GM19455 (cell line): ENCODE data around the gene MTHFD2L.
A peak's percentile ranks its signal among the peaks of the same experiment; 100 is the strongest.

Source experiments
- ATAC-seq: cut with Tn5 transposase; IDR thresholded peaks from one replicate; pipeline ENCODE4 v1.9.1; 2021; ENCODE audit not compliant: unreplicated experiment

The MTHFD2L gene

DNA sequence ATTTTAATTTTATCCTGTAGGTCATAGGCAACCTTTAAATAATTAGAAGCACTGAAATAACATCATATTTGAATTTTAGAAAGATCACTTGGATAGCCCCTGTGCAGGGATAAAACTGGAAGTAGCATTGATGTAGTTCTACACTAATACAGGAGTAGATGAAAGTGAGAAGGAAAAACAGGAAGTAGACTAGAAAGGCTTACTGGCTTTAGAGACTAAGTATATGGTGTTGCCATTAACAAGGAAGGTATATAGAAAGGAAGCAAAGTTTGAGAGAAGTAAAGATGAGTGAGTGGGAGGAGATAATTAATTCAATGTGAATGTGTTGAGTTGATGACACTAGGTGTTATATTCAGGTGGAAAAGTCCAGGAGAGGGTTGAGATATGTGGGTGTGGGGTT is 77.2 kb downstream of the MTHFD2L start:
- ATAC-seq, result peak; percentile 80

DNA sequence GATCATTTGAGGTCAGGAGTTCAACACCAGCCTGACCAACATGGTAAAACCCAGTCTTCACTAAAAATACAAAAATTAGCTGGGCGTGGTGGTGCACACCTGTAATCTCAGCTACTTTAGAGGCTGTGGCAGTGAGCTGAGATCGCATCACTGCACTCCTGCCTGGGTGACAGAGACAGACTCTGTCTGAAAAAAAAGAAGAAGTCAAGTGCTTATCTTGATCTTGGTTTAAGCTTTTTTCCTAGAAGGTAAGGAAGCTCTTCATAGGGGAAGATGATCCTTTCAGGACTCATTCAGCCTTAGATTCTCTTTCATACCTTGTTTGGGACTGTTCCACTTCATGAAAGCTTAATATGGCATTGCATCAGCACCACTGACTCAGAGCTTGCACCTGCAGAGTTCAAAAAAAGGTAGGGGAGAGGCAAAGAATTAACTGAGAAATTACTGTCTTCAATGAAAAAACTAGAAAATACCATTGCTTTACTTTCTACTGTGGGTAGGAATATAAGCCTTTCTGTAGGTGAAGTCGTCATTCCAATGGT is 79.6 kb downstream of the MTHFD2L start:
- no peak for ATAC-seq

DNA sequence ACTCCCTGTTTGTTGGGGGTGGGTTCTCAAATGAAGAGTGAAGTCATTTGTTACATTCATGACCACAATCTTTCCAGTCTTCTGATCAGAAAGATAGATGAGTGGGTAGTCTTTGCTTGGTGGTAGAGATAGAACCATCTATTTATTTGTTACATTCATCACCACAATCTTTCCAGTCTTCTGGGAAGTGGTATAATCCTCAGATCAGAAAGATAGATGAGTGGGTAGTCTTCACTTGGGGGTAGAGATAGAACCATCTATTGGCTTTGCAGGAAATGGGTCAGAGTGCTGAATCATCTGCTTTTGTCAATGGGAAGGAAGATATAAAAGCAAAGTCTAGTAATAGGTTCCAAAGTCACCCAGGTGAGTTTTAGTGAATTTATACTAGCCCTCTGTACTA is 86.1 kb downstream of the MTHFD2L start:
- ATAC-seq, result no peak

DNA sequence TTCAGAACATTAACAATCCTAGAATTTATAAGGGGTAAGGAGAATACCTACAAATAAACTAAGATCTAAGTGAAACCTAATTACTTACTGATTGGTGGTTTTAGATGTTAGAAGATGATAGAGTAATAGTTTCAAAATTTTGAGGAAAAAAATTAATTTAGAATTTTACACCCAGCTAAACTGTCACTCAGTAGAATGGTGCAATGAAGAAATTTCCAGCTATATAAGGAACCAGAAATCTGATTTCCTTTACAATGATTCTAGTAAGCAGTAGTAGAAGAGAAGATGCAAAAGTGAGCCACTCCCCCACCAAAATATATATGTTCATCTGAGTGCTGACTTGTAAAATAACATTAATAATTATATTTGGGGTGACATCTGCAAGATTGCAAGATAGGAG is 95.0 kb downstream of the MTHFD2L start:
- ATAC-seq, result no peak

DNA sequence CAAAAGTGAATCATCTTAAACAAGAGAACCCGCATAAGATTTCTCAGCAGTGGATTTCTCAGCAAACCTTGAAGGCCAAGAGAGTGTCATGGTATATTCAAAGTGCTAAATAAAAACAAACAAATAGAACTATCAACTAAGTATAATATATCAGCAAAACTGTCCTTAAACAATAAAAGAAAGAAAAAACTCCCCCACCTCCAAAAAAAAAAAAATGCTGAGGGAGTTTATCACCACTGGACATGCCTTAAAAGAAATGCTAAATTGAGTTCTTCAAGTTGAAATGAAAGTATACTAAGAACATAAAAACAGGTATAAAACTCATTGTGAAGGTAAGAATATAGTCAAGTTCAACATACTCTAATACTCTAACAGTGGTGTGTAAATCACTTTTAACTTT is 96.5 kb downstream of the MTHFD2L start:
- no peak for ATAC-seq

DNA sequence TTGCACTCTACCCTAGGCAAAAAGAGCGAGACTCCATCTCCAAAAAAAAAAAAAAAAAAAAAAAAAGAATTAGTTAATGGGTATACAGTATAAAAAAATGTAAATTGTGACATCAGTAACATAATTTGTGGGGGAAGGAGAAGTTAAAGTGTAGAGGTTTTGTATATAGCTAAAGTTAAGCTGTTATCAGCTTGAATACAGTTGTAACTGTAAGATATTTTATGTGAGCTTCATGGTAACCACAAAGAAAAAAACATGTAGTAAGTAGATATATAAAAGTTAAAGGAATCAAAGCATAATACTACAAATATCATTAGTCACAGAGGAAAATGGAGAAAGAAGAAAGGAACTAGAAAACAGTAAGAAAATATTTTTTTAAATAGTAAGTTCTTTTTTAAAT is 97.2 kb downstream of the MTHFD2L start:
- no peak for ATAC-seq

DNA sequence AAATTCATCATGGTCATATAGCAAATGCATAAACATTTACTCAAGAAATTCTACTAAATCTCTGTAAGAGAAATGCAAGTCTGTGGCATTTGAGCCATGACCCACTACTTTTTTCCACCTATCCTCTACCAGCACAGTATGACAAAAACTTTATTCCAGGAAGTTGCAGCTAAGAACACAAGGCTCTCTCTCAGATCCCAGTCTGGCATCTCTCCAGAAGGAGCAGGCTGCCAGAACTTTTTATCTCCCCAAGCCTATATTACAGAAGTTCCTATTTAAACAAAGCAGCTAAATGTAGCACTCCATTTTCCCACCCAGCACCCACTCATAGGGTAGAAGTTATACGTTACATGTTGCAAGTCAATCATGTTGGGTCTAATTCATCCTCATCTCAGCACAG is 101.0 kb downstream of the MTHFD2L start:
- no peak for ATAC-seq

DNA sequence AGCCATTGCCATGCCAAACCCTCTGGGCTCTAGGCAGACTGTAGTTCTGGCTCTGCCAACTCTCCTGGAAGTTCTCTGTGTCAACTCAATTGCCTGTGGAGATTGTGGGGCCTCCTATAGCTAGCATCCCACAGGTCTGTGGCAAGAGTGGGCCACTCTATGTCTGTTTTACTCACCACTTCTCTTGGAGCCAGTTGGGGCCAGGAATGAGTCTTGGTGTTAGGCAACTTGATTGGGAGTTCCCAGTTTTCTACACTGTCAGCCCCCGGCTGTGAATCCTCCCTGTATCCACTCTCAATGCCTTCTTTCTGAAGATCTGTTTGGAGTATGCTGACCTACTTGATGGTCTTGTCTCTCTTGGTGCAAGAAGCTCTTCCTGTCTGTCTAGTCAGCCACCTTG is 102.1 kb downstream of the MTHFD2L start:
- no peak for ATAC-seq

DNA sequence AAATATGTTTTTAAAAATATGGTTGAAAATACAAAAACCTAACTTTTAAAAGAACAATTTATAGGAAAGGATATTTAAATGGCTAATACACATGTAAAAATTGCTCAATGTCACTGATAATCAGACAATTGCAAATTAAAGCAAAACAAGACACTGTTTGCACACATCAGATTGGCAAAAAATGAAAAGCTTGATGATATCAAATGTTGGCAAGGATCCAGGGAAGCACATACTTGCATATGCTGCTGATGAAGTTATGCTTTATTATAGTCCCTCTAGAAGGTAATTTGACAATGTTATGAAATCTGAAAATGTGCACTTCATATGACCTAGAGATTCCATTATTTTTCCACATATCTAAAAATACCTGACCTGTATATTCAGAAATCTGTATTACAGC is 104.6 kb downstream of the MTHFD2L start:
- no peak for ATAC-seq

DNA sequence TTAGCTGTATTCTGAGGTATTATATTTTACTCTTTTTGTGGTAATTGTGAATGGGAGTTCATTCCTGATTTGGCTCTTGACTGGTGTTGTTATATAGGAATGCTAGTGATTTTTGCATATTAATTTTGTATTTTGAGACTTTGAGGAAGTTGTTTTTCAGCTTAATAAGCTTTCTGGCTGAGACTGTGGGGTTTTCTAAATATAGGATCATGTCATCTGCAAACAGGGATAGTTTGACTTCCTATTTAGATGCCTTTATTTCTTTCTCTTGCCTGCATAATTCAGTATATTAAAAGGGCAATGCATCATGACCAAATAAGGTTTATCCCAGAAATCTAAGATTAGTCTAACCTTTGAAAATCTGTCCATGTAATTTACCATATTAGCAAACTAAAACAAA is 105.6 kb downstream of the MTHFD2L start:
- ATAC-seq, result no peak

DNA sequence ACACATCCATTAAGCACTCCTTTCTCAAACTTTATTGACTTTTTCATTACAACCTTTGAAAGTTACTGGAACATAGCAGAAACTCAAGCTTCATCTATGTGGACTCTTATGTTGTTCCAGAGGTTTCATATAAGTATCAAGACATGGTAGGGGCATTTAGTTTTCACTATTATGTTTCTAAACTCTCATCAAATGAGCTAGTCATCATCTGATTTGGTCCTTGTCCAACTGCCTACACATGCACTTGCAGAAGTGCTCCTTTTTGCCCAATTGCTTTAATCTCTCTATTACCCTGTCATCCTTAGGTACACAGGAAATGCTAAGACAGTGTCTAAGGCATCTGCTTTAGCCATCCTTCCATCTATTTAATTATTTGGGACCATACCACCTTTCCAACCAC is 108.2 kb downstream of the MTHFD2L start:
- ATAC-seq, result no peak

DNA sequence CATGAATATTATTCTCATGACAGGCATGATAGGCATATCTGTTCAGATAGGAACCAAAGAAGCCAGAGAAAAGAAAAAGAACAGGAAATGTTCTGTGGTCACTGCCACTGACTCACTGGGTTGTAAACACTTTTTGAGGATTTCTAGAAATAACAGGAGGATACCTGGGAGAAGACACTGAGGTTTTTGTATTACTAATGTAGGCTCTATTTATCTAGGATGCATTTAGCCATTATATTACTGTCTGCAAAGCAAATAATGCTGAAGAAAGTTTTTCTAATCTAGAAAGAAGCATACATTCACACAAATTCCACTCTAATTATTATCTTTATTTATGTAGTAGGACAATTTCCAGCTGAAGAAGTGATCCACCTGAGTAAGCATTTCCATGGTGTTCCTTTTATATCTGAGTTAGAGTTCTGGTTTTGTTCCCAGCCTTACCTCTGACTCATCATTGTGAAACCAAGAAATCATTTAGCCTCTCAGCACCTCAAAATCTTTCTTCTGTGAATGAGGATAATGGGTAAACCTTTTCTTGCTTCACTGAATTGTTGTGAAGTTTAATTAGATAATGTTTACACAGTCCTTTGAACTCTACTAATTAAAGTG is 110.2 kb downstream of the MTHFD2L start:
- no peak for ATAC-seq

DNA sequence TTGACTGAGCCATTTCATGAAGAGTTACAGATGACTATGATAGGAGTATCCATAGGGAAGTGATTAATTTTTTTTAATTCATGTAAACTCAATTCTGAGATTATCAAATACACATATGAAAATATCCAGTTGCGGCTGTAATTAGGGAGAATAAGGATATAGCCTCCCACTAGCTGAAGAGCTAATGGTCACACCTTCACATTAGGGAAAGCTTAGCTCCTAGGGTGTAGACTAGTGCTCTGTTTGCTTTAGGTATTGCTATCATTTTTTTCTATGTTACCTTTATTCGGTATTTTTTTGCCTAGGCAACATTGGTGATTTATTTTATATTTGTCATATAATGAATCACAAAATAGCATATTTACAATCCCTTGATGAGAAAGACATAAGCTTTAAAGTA is 110.7 kb downstream of the MTHFD2L start:
- ATAC-seq, result no peak

DNA sequence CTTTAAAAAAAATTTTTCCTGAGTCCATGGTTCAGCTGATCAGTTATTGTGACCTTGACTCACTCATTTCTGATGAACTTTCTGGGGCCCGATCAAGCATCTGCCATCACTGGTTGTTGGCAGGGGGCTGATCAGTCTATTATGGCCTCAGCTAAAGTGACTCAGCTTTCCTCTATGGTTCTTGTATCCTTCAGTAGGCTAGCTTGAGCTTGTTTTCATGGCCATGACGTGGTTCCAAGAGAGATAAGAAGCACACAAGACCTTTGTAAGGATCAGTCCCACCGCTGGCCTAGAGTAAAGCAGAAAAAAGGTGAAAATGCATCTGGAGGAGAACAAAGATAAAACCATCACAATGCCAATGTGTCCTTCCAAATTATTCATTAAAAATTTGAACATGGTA is 120.6 kb downstream of the MTHFD2L start:
- ATAC-seq, result no peak

DNA sequence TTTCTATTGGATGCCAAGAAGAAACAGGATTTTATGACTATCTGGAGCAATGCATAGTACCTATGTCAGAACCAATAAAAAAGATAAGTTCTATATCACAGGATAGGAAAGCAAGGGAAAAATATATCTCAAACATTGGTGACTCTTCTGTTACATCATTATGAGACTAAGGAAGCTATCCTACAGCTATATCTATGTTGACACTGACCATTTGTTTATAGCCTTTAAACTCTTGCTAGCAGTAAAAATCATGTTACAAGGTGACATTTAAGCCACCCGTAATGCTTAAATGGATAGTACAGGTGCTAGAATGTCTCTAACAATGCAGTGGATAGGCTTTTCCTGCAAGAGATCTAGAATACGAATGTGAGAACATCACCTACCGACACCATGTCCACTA is 121.8 kb downstream of the MTHFD2L start:
- no peak for ATAC-seq

DNA sequence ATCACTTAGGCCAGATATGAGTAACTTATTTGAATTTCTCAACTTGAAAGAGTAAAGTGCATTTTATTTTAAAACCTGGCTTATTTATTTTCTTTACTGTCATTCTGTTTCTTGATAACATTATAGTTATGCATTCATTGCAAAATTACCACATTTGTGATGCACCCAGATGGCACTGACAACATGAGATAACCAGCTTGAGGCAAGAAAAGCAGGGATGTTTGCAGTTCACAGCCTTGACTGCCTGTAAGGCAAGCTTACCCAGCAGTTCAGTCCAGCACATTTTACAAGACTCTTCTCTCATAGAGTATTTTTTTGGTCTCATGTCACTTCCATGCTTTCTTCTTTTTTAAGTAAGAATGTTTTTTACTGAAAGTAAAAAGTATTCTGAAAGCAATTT is 125.0 kb downstream of the MTHFD2L start:
- ATAC-seq, result no peak

DNA sequence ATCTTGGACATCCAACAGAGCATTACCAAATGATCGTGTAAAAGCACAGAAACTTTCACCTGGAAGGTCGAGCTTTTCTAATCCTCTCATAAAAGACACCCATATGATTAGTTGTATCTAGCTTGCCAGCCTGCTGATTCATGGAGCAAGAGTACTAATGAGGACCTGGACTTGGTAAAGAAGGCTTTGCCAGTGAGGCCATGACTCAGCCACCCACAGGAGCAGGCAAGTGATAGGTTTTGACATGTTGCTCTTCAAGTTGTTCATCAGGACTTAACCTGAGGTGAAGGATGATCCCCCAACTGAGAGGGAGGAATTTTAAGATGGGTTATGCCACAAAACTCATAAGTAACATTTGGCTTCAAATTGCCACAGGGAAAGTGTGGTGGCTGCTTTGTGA is 125.7 kb downstream of the MTHFD2L start:
- no peak for ATAC-seq

DNA sequence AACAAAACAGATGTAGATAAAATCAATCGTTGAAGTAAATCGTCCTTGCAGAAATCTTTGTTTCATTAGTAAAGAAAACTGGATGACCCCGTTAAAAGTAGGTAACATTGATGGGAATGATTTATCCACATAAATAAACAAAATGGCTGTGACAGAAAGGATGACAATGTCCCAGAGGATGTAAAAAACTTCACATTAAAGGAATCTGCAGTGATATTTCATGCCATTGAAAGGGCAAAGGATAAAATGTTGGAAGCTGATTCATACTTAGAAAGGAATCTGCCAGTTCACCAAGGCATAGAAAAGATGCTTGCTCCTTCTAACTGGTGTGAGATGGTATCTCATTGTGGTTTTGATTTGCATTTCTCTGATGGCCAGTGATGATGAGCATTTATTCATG is 126.1 kb downstream of the MTHFD2L start:
- ATAC-seq, result no peak

DNA sequence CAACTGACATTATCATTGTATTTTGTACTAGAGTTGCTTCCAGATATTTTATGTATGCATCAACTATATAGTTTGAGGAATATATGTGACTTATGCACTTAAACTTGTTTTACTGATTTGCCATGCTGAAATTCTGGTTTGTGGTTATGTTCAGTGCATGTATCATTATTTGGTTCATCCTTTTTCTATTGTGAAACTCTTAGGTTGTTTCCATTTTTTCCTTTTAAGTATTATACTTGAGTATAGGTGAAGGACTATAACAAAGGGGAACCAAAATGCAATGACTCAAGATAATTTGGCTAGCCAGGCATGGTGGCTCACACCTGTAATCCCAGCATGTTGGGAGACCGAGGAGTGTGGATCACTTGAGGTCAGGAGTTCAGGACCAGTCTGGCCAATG is 129.2 kb downstream of the MTHFD2L start:
- ATAC-seq, result no peak

DNA sequence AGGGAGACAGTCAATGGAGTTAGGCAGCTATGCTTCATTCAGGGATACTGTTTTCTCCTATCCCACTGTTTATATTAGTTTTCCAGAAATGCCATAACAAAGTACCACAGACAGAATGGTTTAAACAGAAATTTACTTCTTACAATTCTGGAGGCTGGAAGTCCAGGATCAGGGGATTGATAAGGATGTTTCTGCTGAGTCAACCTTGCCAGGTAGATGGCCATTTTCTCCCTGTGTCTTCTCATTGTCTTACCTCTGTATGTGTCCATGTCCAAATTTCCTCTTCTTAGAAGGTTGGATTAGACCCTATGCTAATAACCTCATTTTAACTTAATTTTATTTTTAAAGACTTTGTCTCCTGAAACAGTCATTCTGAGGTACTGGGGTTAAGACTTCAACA is 129.9 kb downstream of the MTHFD2L start:
- ATAC-seq, result no peak

DNA sequence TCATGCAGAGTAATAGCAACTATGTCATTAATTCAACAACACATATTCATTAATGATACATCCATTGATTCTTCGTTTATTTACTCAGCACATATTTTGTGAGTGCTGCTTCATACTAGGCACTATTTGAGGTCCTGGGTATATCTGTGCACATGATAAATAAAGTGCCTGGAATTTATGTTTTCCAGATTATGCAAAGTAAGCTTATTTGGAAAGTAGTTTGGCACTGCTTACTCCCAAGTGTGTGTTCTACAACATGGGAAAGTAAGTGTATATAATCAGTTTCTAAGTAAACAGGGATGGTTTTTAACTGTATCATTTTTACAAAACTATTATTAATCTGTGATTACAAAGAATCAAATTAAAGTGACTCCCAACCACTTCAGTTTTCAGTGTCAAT is 133.6 kb downstream of the MTHFD2L start:
- no peak for ATAC-seq

DNA sequence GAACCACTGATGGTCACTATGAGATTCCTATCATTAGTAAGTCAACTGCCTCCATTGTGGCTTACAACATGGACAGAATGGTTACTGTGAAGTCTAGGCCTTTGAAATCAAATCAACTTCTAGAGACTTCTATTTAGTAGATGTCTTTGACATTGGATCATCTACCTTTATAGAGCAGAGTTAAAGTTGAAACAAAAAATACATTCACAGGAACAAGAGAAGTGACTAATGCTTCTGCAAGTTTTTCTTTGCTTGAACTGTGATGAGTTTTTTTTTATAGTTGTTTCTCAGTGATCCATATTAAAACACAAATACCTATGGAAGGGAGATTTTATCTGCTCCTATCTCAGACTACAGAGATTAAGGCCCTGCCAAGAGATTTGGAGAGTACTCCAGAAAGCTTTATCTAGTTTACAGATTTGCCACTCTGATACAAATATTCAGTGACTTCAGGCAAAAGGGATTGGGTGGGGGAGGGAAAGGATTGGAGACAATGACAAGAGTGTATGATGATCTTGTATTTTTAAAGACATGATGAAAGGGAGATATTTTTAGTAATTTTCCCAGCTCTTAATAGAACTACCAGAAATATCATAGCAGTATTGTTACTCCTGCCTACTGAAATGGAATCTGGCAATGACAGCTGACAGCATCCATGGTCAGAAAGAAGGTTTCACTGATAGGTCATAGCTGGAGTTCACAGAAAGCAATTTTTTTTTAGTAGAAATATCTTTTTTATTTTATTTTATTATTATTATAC is 134.4 kb downstream of the MTHFD2L start:
- no peak for ATAC-seq

DNA sequence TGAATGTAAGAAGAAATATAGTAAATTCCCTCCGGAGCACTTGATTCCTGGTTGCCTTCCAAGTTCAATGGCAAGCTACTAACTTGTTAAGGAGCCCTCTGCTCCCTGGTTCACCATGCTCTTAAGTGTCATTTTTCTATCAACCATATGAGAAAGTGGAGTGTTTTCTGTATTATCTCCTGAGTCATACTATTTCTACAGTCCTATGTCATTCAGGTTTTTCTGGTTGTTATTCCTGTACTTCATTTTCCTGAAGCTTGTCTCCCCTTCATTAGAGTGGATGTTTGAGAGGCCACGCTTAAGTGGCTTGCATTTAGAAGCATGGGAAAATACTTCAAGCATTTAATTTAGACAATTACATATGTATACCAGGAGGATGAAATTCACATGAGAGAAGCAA is 135.6 kb downstream of the MTHFD2L start:
- ATAC-seq, result no peak
